SK-N-SH (cell line): Measurements from ENCODE around the gene ACOT7. TPM values are rescaled to one million over a fixed set of nuclear protein-coding genes. Genes with fewer than 3 reads are reported as not detected.

Experiments used
- CTCF ChIA-PET: fragments of 300-600, 350-600 bp; formaldehyde crosslinking; extraction: SDS; loops from one replicate; lab custom pipeline; 2021; lab: Yijun Ruan, JAX
- POLR2A ChIA-PET: fragments of 350-600 bp; sonication (Branson Sonifier 250); formaldehyde crosslinking; extraction: SDS; loops from one replicate; lab custom pipeline; 2020; ENCODE audit warnings: antibody characterized with exemption, inconsistent platforms; lab: Yijun Ruan, JAX
- DNase-seq: peaks from one replicate; pipeline ENCODE4 v3.0.0; 2012
- H2AFZ ChIP-seq: fragments of 200-600 bp; sonication (generic); 2 replicates; pipeline ENCODE4 v1.8.1; 2016; ENCODE audit warnings: antibody characterized with exemption, mild to moderate bottlenecking, low read depth
- H3F3A ChIP-seq: fragments of 200-600 bp; sonication (generic); replicated peaks from 2 replicates; pipeline ENCODE3; 2016; ENCODE audit warnings: antibody characterized with exemption, mild to moderate bottlenecking; ENCODE audit not compliant: insufficient read depth
- H3K27ac ChIP-seq, 2 experiments: fragments of 200-500 bp in 1 of 2; fragments of 200-600 bp in 1 of 2; sonication (Bioruptor generic) in 1 of 2; sonication (generic), shearing (Covaris generic) in 1 of 2; 2 replicates each; pipeline versions ENCODE4 v1.5.1 to v1.6.1; 2014 to 2016; ENCODE audit warnings: low read depth in 2 of 2, inconsistent platforms in 1 of 2, low read length in 1 of 2, mild to moderate bottlenecking in 1 of 2, mixed read lengths in 1 of 2
- H3K27me3 ChIP-seq: fragments of 200-600 bp; sonication (generic), shearing (Covaris generic); 2 replicates; pipeline ENCODE4 v1.6.1; 2016; ENCODE audit warnings: mixed run types; ENCODE audit not compliant: insufficient read depth
- H3K36me3 ChIP-seq, 2 experiments: fragments of 200-500 bp in 1 of 2; fragments of 200-600 bp in 1 of 2; sonication (Bioruptor generic) in 1 of 2; sonication (generic) in 1 of 2; replicated peaks in 1 of 2; 2 replicates each; pipeline versions ENCODE3 to v1.5.1; 2014 to 2016; ENCODE audit warnings: low read length in 1 of 2, mild to moderate bottlenecking in 1 of 2; ENCODE audit not compliant: insufficient read depth in 2 of 2, control insufficient read depth in 1 of 2
- H3K4me1 ChIP-seq, 2 experiments: fragments of 200-500 bp in 1 of 2; fragments of 200-600 bp in 1 of 2; sonication (Bioruptor generic) in 1 of 2; sonication (generic), shearing (Covaris generic) in 1 of 2; 2 replicates each; pipeline versions ENCODE4 v1.5.1 to v1.6.1; 2014 to 2016; ENCODE audit warnings: low read depth in 1 of 2, low read length in 1 of 2, mixed run types in 1 of 2; ENCODE audit not compliant: insufficient read depth in 2 of 2, control insufficient read depth in 1 of 2
- H3K4me2 ChIP-seq: fragments of 200-600 bp; sonication (generic), shearing (Covaris generic); 2 replicates; pipeline ENCODE4 v1.6.1; 2017; ENCODE audit warnings: mixed run types
- H3K4me3 ChIP-seq, 2 experiments: fragments of 200-500 bp in 1 of 2; fragments of 200-600 bp in 1 of 2; sonication (Bioruptor generic) in 1 of 2; sonication (generic), shearing (Covaris generic) in 1 of 2; 2 replicates each; pipeline versions ENCODE4 v1.5.1 to v1.8.1; 2014 to 2016; ENCODE audit warnings: low read depth in 2 of 2, inconsistent platforms in 1 of 2, low read length in 1 of 2, mild to moderate bottlenecking in 1 of 2, mixed read lengths in 1 of 2, moderate library complexity in 1 of 2
- H3K79me2 ChIP-seq: fragments of 200-600 bp; sonication (generic); 2 replicates; pipeline ENCODE4 v1.8.1; 2017; ENCODE audit warnings: mild to moderate bottlenecking; ENCODE audit not compliant: insufficient read depth
- H3K9ac ChIP-seq: fragments of 200-600 bp; sonication (generic); 2 replicates; pipeline ENCODE4 v1.6.1; 2017; ENCODE audit warnings: mixed run types
- H3K9me2 ChIP-seq: fragments of 200-600 bp; sonication (generic); 2 replicates; pipeline ENCODE4 v1.6.1; 2017; ENCODE audit warnings: mixed run types
- H3K9me3 ChIP-seq: fragments of 200-600 bp; sonication (generic); 2 replicates; pipeline ENCODE4 v1.6.1; 2017; ENCODE audit warnings: mixed run types, mild to moderate bottlenecking, moderate library complexity
- H4K20me1 ChIP-seq: fragments of 200-600 bp; sonication (generic); 2 replicates; pipeline ENCODE4 v1.6.1; 2017; ENCODE audit warnings: mild to moderate bottlenecking, mixed run types; ENCODE audit not compliant: insufficient read depth
- CHD2 ChIP-seq: fragments of 150-350 bp; IDR thresholded peaks from 2 replicates; pipeline ENCODE4 v1.6.1; 2018; ENCODE audit warnings: low read length; ENCODE audit not compliant: partially characterized antibody
- ELF1 ChIP-seq: IDR thresholded peaks from 2 replicates; pipeline ENCODE4 v1.4.0; 2012
- EP300 ChIP-seq, 2 experiments: IDR thresholded peaks; 2 replicates each; pipeline versions ENCODE4 v1.4.0 to v1.6.1; 2012; ENCODE audit warnings: borderline replicate concordance in 1 of 2, low read depth in 1 of 2, low read length in 1 of 2
- EZH2phosphoT487 ChIP-seq: fragments of 200-600 bp; sonication (generic); IDR thresholded peaks from 2 replicates; pipeline ENCODE4 v1.6.1; 2017; ENCODE audit warnings: low read depth, mixed run types, mild to moderate bottlenecking, antibody characterized with exemption, moderate library complexity, borderline replicate concordance
- FOXJ3 ChIP-seq: sonication (generic); formaldehyde crosslinking; IDR thresholded peaks from 2 replicates; pipeline ENCODE4 v1.5.1; 2020; ENCODE audit warnings: mild to moderate bottlenecking, missing genetic modification reagents
- GABPA ChIP-seq: IDR thresholded peaks from 2 replicates; pipeline ENCODE4 v1.4.0; 2012; ENCODE audit warnings: low read depth, mild to moderate bottlenecking
- GATA2 ChIP-seq: sonication (generic); formaldehyde crosslinking; IDR thresholded peaks from 2 replicates; pipeline ENCODE4 v1.5.0; 2020; ENCODE audit warnings: mild to moderate bottlenecking, missing genetic modification reagents
- IRF3 ChIP-seq: fragments of 150-350 bp; IDR thresholded peaks from 2 replicates; pipeline ENCODE4 v1.6.1; 2016; ENCODE audit warnings: mild to moderate bottlenecking, low read depth, low read length
- MAX ChIP-seq: IDR thresholded peaks from 2 replicates; pipeline ENCODE4 v1.4.0; 2012; ENCODE audit warnings: low read depth
- MEF2A ChIP-seq: IDR thresholded peaks from 2 replicates; pipeline ENCODE4 v1.4.0; 2012; ENCODE audit warnings: low read depth, borderline replicate concordance
- MXI1 ChIP-seq: IDR thresholded peaks from 2 replicates; pipeline ENCODE4 v1.6.1; 2012; ENCODE audit warnings: mild to moderate bottlenecking, low read depth, low read length, improper control_type of control experiment
- PBX3 ChIP-seq: IDR thresholded peaks from 2 replicates; pipeline ENCODE4; 2012
- POLR2AphosphoS5 ChIP-seq: IDR thresholded peaks from 2 replicates; pipeline ENCODE4 v1.6.1; 2012; ENCODE audit warnings: low read depth, low read length
- RAD21 ChIP-seq: IDR thresholded peaks from 2 replicates; pipeline ENCODE4 v1.6.1; 2012; ENCODE audit warnings: mild to moderate bottlenecking, low read length
- RCOR1 ChIP-seq: fragments of 150-350 bp; IDR thresholded peaks from 2 replicates; pipeline ENCODE4 v1.6.1; 2017; ENCODE audit warnings: antibody characterized with exemption, low read length
- SIN3A ChIP-seq: IDR thresholded peaks from 2 replicates; pipeline ENCODE4 v1.6.1; 2012; ENCODE audit warnings: low read depth, mild to moderate bottlenecking, low read length, moderate library complexity, borderline replicate concordance
- USF1 ChIP-seq: IDR thresholded peaks from 2 replicates; pipeline ENCODE4 v1.4.0; 2012; ENCODE audit warnings: low read depth, borderline replicate concordance
- ZBTB33 ChIP-seq: IDR thresholded peaks from 2 replicates; pipeline ENCODE4 v1.4.0; 2012; ENCODE audit warnings: low read depth, borderline replicate concordance
- WGBS: methylation state at CpG from one replicate; pipeline ENCODE4 v1.1.6; 2017; ENCODE audit warnings: low lambda C conversion rate; 5-methylcytosine and 5-hydroxymethylcytosine counted together
- polyA plus RNA-seq, 3 experiments: library from polyadenylated mRNA; depleted of rRNA; stranded (reverse); fragments of >200 nt; gene quantifications; 2 replicates each; pipeline ENCODE4 v1.2.3, GENCODE V29; 2012

ACOT7 gene
- polyA plus RNA-seq, 1 of the 3 experiments (the other 2 are of a cell fraction): 289 TPM

- H3K4me3 ChIP-seq: no peak overlapping the region
- no peaks in the 10 kb centered on the region for H3K36me3 ChIP-seq
- no peaks in the 10 kb centered on the region for H3F3A ChIP-seq
- ChIA-PET CTCF (interaction anchor here (1.4 to 2.5 kb wide), 2 partner anchors 24 to 144 kb away, joined by 4 to 7 read pairs; no protein-coding TSS in a partner anchor), POLR2A (interaction anchor here (0.5 to 1.2 kb wide), 2 partner anchors 10 to 75 kb away, joined by 3 read pairs; partner anchors contain the start of gene GPR153)
- no peak overlapping the region for H3K4me2 ChIP-seq
- no peaks in the 10 kb centered on the region for H3K79me2 ChIP-seq
- no peak overlapping the region for H3K9ac ChIP-seq
- no peaks in the 10 kb centered on the region for H3K9me3 ChIP-seq
- H3K27me3 ChIP-seq: no peaks in the 10 kb centered on the region
- TF ChIP-seq USF1 (no peak), MAX (no peak), EZH2phosphoT487 (no peak), EP300 (IDR thresholded peaks at IDR 0.05; ENCODE audit: borderline replicate concordance in 1 of 2, low read depth in 1 of 2, low read length in 1 of 2) (no peak), GATA2 (CRISPR knock-in tag) (no peak), POLR2AphosphoS5 (no peak), SIN3A (no peak), CHD2 (no peak), MXI1 (no peak), PBX3 (no peak), RCOR1 (no peak)
- peaks cover 7 to 50% of the 10 kb centered on the region in 2 experiments; a peak in 2 of 4 replicates for H3K4me1 ChIP-seq
- no peak overlapping the region for H2AFZ ChIP-seq
- WGBS: 83% methylated on average over 6 of the region's 8 CpGs
- peak overlapping the region in 1 of 2 experiments; percentile 78; a peak in 1 of 4 replicates for H3K27ac ChIP-seq
- H4K20me1 ChIP-seq: peaks cover 10% of the 10 kb centered on the region; the same call in 1 of the 2 replicates
- H3K9me2 ChIP-seq: no peaks in the 10 kb centered on the region
- DNase-seq: no peak
Measured at GRCh38 chr1:6270401-6270800, 123.2 kb downstream of the ACOT7 start.

GRCh38 chr1:6269720-6270400 is 123.7 kb downstream of the ACOT7 start:
- Histone ChIP-seq H3F3A (no peaks in the 10 kb centered on the region), H4K20me1 (peaks cover 10% of the 10 kb centered on the region; the same call in 1 of the 2 replicates), H3K9me3 (no peaks in the 10 kb centered on the region), H3K79me2 (no peaks in the 10 kb centered on the region), H3K9me2 (no peaks in the 10 kb centered on the region), H2AFZ (no peak overlapping the region), H3K4me1 (peaks cover 7 to 50% of the 10 kb centered on the region in 2 experiments; a peak in 2 of 4 replicates), H3K36me3 (no peaks in the 10 kb centered on the region), H3K4me2 (no peak overlapping the region), H3K27me3 (no peaks in the 10 kb centered on the region), H3K9ac (no peak overlapping the region), H3K27ac (peak overlapping the region in 1 of 2 experiments; percentile 78; a peak in 1 of 4 replicates), H3K4me3 (no peak overlapping the region)
- 85% methylated on average over 11 of the region's 22 CpGs for WGBS
- POLR2A ChIA-PET: interaction anchor here (0.5 kb wide), 1 partner anchor 76 kb away, joined by 3 read pairs; no protein-coding TSS in a partner anchor
- CTCF ChIA-PET: interaction anchor here (2.5 to 3.3 kb wide), 2 partner anchors 23 kb away, joined by 7 to 22 read pairs; no protein-coding TSS in a partner anchor
- peak; percentile 56 for DNase-seq
- TF ChIP-seq ELF1 (no peak), GABPA (no peak), MXI1 (no peak), IRF3 (no peak), RAD21 (no peak), FOXJ3 (CRISPR knock-in tag) (no peak), MAX (no peak), EZH2phosphoT487 (no peak), MEF2A (no peak), POLR2AphosphoS5 (no peak), ZBTB33 (no peak)
